ENCODE results near the gene MACROD2. TPM values are rescaled to one million over a fixed set of nuclear protein-coding genes. Genes with fewer than 3 reads are reported as not detected.

MACROD2 gene
- total RNA-seq, 1 donor from 2014 or later = 0.85 TPM

DNA sequence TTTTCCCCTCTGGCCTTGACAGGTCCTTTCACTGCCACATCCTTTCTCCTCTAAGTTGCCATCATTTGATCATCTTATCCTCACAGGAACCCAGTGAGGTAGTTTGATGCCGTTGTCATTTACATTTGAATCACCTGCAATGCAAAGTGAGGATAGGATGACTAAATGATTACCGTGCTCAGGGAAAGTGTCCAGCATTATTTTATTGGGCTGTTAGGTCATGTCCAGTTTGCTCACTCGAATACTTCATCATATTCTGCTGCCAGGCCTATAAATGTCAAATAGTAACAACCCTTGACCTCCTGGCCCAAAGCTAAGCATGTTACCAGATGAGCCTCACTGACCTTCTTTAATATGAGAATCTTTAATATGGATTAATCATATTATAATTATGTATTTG, 1410.8 kb downstream of the MACROD2 start:
- DNase-seq = no peak

GRCh38 chr20:15411781-15412180, 1416.5 kb downstream of the MACROD2 start:
- DNase-seq = no peak

GRCh38 chr20:15415908-15416307, 1420.6 kb downstream of the MACROD2 start:
- DNase-seq = no peak

DNA sequence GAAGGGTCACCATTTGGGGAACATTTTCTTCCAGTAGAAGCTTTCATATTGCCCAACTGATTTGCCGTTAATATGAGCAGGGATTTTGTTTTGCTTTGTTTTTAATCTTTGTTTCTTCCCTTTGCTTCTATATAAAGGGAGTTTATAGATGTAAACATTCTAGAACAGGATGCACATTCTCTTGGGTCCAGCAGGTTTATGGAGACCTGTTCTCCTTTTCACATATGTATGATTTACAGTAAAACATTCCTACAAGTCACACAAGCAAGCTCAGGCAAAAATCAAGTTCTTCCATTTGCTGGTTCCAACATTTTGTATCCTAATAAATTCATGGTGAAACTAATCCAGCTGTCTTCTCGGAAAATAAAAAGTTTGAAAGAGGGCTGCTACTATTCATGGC, 1424.5 kb downstream of the MACROD2 start:
- no peak for DNase-seq

- no peak for DNase-seq
Measured at GRCh38 chr20:15422966-15423365, 1427.7 kb downstream of the MACROD2 start.

- no peak for DNase-seq
Measured at GRCh38 chr20:15439551-15439950, 1444.2 kb downstream of the MACROD2 start.

GRCh38 chr20:15440049-15440820, 1444.9 kb downstream of the MACROD2 start:
- DNase-seq = no peak

GRCh38 chr20:15445056-15445840, 1449.9 kb downstream of the MACROD2 start:
- DNase-seq = no peak

GRCh38 chr20:15446373-15446772, 1451.1 kb downstream of the MACROD2 start:
- DNase-seq = peak; percentile 51

DNA sequence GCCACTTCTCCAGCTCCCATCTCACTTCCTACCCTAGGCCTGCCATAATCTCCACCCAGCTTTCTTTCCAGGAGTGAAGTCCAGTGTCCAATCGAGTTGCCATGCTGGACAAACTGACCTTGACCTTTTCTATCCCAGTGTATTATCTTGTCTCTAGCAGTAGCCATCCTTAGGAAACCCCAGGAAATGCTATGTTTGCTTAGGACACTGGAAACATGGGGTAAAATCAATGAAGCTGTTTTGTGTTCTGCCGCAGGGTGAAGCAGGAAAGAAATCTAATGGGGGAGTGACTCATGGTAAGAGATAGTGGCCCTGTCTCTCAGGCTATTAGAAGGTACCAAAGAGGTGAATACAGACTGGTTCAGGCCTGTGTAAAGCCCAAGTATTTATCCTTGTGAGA, 1452.2 kb downstream of the MACROD2 start:
- DNase-seq = no peak

DNA sequence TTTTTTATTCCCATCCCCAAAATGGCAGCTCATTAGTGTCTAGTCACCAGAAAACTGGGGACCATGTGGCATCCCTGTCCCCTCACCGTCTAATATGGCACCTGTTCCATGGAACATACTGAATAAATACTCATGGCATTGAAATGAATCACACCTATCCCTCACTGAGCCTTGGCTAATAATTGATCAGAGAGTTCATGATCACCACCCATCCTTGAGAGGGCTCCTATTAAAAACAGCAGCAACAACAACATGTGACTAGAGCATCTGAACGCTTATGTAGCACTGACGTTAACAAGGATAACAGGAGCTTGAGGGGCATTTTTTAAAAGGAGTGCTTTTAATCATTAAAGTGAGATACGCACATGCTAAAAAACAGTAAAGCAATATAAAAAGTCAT, 1453.7 kb downstream of the MACROD2 start:
- DNase-seq = no peak

DNA sequence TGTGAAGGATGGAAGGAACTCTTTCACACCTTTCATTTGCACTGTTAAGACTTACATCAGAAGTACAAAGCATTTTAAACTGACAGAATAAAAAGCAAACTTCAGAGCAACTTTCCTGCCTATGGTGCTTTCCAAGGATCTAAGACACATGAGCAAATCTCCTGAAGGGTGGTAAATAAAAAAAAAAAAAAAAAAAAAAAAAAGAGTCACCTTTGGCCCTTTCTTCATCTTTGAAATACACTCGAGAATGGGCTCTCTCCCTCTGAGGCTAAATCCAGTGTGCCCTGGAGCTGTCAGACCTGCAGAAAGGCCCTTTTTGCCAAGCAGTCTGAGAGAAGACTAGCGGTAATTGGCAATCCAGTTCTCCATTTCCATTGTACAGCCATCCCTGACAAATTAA, 1455.9 kb downstream of the MACROD2 start:
- DNase-seq = no peak

- DNase-seq = no peak
Measured at GRCh38 chr20:15455279-15455678, 1460.0 kb downstream of the MACROD2 start.

- DNase-seq = no peak
Measured at GRCh38 chr20:15461938-15462337, 1466.6 kb downstream of the MACROD2 start.

GRCh38 chr20:15475483-15475882, 1480.2 kb downstream of the MACROD2 start:
- no peak for DNase-seq

DNA sequence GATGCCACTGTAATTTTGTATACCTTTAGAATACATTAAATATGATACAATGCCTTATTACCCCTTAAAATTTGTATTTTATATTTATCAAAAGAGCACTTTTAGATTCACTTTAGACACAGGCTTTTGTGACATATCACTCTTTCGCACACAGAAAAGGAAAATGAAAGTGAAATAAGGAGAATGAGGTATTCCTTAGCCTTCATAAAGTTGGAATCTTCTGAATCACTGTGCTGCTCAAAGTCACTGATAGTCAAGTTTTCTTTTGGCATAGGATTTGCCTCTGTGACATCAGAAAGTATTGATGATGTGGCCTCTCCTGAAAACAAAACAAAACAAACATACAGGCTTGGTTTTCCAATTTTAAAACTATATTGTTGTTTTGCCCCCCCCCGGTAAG, 1480.9 kb downstream of the MACROD2 start:
- DNase-seq = no peak

DNA sequence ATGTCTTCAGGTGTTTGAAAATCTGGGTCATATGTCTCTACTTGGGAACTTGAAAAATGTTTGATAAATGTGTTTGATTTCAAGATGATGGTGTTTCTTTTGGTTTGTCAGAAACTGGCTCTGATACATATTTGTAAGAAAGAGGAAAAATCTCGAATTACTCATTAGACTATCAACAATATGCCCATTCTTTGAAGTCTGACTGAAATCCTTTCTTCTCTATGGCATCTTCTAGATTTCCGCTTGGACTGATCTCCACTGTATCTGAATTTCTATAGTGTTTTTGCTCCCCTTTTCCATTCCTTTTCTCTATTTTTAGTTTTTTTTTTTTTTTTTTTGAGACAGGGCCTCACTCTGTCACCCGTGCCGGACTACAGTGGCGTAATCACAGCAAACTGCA, 1481.5 kb downstream of the MACROD2 start:
- no peak for DNase-seq

GRCh38 chr20:15482525-15482924, 1487.2 kb downstream of the MACROD2 start:
- no peak for DNase-seq

DNA sequence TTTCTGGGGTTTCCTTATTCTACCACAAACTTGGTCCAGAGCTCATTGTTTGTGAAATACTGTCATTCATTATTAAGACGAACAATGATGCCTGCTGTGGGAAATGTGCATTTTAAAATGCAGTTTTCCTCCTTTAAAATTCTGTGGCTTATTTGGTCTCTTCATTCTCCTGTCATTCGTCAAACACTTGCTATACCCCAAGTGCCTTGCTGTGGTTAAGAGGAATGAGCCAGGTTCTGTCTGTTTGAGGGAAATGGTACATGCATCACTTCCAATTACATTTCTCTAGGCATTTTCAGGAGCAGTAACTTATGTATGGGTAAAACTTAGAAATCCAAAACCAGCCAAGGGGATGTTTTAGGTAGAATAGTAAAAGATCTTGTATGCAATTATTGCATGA, 1490.2 kb downstream of the MACROD2 start:
- no peak for DNase-seq

- DNase-seq = no peak
Measured at GRCh38 chr20:15487030-15487429, 1491.7 kb downstream of the MACROD2 start.

- no peak for DNase-seq
Measured at GRCh38 chr20:15487682-15488081, 1492.4 kb downstream of the MACROD2 start.

DNA sequence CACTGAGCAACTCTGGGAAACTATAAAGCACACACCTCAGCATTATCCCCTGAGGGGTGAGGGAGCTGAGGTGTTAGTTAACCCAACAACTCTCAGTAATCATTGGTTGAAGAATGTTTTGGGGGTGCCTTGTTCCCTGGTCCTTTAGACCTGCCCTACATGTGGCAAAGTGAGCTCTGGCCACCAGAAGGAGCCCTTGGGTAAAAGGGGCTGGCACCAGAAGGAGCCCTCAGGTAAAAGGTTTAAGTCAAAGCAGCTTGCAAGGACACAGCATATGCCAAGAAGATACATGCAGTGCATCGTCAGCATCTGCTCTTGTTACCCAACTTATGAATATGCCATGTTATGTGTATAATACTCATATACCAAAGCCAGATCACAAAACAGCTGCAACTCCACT, 1496.3 kb downstream of the MACROD2 start:
- peak; percentile 1 for DNase-seq

GRCh38 chr20:15494851-15495250, 1499.5 kb downstream of the MACROD2 start:
- no peak for DNase-seq

- no peak for DNase-seq
Measured at GRCh38 chr20:15496501-15497039, 1501.3 kb downstream of the MACROD2 start.

Data from dermis blood vessel endothelial cell (primary cell).